HT-29 (cell line): ENCODE data around the gene C11orf24. TPM values are rescaled to one million over a fixed set of nuclear protein-coding genes. Genes with fewer than 3 reads are reported as not detected.

ENCODE experiments used
- total RNA-seq: library from RNA; depleted of rRNA; stranded (reverse); fragments of >200 nt; shearing (Covaris generic); gene quantifications from 2 replicates; pipeline ENCODE4 v1.2.3, GENCODE V29; 2014; rRNA removed

C11orf24 gene
- total RNA-seq, 1 experiment from 2014 or later, result 38.8 TPM

Other genes with a start within 250 kb of the C11orf24 start
- gene NDUFS8, start 241.3 kb downstream of the C11orf24 start, total RNA-seq, result 564 and 590 TPM in 2 replicates
- 219 and 232 TPM in 2 replicates for gene TCIRG1, start 232.9 kb downstream of the C11orf24 start, total RNA-seq
- 67.9 and 79.4 TPM in 2 replicates for gene CHKA, start 150.6 kb downstream of the C11orf24 start, total RNA-seq
- 26.5 and 27.2 TPM in 2 replicates for gene KMT5B, start 58.7 kb downstream of the C11orf24 start, total RNA-seq
- gene LRP5, start 40.6 kb upstream of the C11orf24 start, total RNA-seq, result 165 and 199 TPM in 2 replicates
- gene PPP6R3, start 188.8 kb upstream of the C11orf24 start, total RNA-seq, result 198 and 215 TPM in 2 replicates